Upper lobe of right lung (tissue), 1 donor: ENCODE data around the gene PDGFRB. TPM values are rescaled to one million over a fixed set of nuclear protein-coding genes. Genes with fewer than 3 reads are reported as not detected.
A peak's percentile ranks its signal among the peaks of the same experiment; 100 is the strongest.

Experiments
- ATAC-seq: fragments of 200-7000 bp; cut with Tn5 transposase; one replicate; pipeline ENCODE4 v1.9.1; 2020; ENCODE audit warnings: mild to moderate bottlenecking, moderate library complexity
- DNase-seq: peaks from one replicate; pipeline ENCODE4 v3.0.0-alpha.2; 2020
- H3K27ac ChIP-seq: fragments of 200-600 bp; one replicate; pipeline ENCODE4 v1.8.0; 2022
- H3K27me3 ChIP-seq: fragments of 200-600 bp; one replicate; pipeline ENCODE4 v1.8.0; 2022; ENCODE audit warnings: mild to moderate bottlenecking
- H3K36me3 ChIP-seq: fragments of 200-600 bp; one replicate; pipeline ENCODE4 v1.8.0; 2022
- H3K4me1 ChIP-seq: fragments of 200-600 bp; one replicate; pipeline ENCODE4 v1.8.0; 2022
- H3K4me3 ChIP-seq: fragments of 200-600 bp; one replicate; pipeline ENCODE4 v1.8.0; 2022; ENCODE audit warnings: mild to moderate bottlenecking
- H3K9me3 ChIP-seq: fragments of 200-600 bp; one replicate; pipeline ENCODE4 v1.8.0; 2022
- CTCF ChIP-seq: fragments of 200-600 bp; IDR thresholded peaks from one replicate; pipeline ENCODE4 v1.8.0; 2022; ENCODE audit warnings: antibody characterized with exemption
- intact Hi-C: fragments of 100-400 bp; cut with DNase I; formaldehyde crosslinking; loops from one replicate; pipeline ENCODE4 v1.11.0; 2022
- total RNA-seq: library from RNA; stranded (reverse); fragmentation: NEBNext Ultra II Directional; extraction: Animal tissue kit (Norgen Biotek cat#: 25700); gene quantifications from one replicate; pipeline ENCODE4 v1.2.1, GENCODE V29; 2021
- donor health status: DM: no; HTN: yes; CAD: no; lungs with severe emphysema.

The PDGFRB gene
- total RNA-seq, 1 donor from 2014 or later = 120 TPM

GRCh38 chr5:150082889-150083288, 72.8 kb downstream of the PDGFRB start:
- DNase-seq = peak; percentile 63
- Histone ChIP-seq H3K9me3 (no peaks in the 10 kb centered on the region), H3K27me3 (no peaks in the 10 kb centered on the region), H3K4me1 (peaks cover 10% of the 10 kb centered on the region), H3K36me3 (no peaks in the 10 kb centered on the region), H3K4me3 (peak overlapping the region; percentile 14), H3K27ac (no peak overlapping the region)
- ATAC-seq = no peak
- intact Hi-C loops = no loop called here
- TF ChIP-seq CTCF = no peak

- no peaks in the 10 kb centered on the region for H3K36me3 ChIP-seq
- peaks cover 10% of the 10 kb centered on the region for H3K4me1 ChIP-seq
- no peaks in the 10 kb centered on the region for H3K9me3 ChIP-seq
- peak overlapping the region; percentile 14 for H3K4me3 ChIP-seq
- ATAC-seq (no peak), DNase-seq (peak; percentile 27)
- H3K27ac ChIP-seq = peak overlapping the region; percentile 42
- intact Hi-C loops = no loop called here
- TF ChIP-seq CTCF = no peak
- H3K27me3 ChIP-seq = no peaks in the 10 kb centered on the region
Measured at GRCh38 chr5:150082374-150082773, 73.3 kb downstream of the PDGFRB start.

GRCh38 chr5:150081541-150082283, 73.9 kb downstream of the PDGFRB start:
- Histone ChIP-seq H3K27me3 (no peaks in the 10 kb centered on the region), H3K4me1 (peaks cover 10% of the 10 kb centered on the region), H3K27ac (peak overlapping the region; percentile 42), H3K4me3 (peak overlapping the region; percentile 14), H3K36me3 (no peaks in the 10 kb centered on the region), H3K9me3 (no peaks in the 10 kb centered on the region)
- ATAC-seq = peak; percentile 92
- TF ChIP-seq CTCF = no peak
- intact Hi-C loops = no loop called here
- peak; percentile 91 for DNase-seq

GRCh38 chr5:150080696-150081435, 74.8 kb downstream of the PDGFRB start:
- intact Hi-C loops = no loop called here
- no peak overlapping the region for H3K27ac ChIP-seq
- TF ChIP-seq CTCF = no peak
- no peak overlapping the region for H3K4me3 ChIP-seq
- no peaks in the 10 kb centered on the region for H3K9me3 ChIP-seq
- no peaks in the 10 kb centered on the region for H3K36me3 ChIP-seq
- no peak for DNase-seq
- no peaks in the 10 kb centered on the region for H3K27me3 ChIP-seq
- ATAC-seq = no peak
- H3K4me1 ChIP-seq = peaks cover 10% of the 10 kb centered on the region

GRCh38 chr5:150079909-150080461, 75.7 kb downstream of the PDGFRB start:
- no peak for TF ChIP-seq CTCF
- peaks cover 10% of the 10 kb centered on the region for H3K4me1 ChIP-seq
- intact Hi-C loops = no loop called here
- H3K36me3 ChIP-seq = no peaks in the 10 kb centered on the region
- no peaks in the 10 kb centered on the region for H3K27me3 ChIP-seq
- ATAC-seq = no peak
- DNase-seq = peak; percentile 62
- H3K9me3 ChIP-seq = no peaks in the 10 kb centered on the region
- no peak overlapping the region for H3K27ac ChIP-seq
- no peak overlapping the region for H3K4me3 ChIP-seq
